Measurements from ENCODE around the gene CCSER1.

- TF ChIP-seq EZH2 (IDR thresholded peaks at IDR 0.05; ENCODE audit: borderline replicate concordance, insufficient read depth, low read length, poor library complexity, severe bottlenecking) (no peak), POLR2AphosphoS5 (IDR thresholded peaks at IDR 0.05) (no peak), EP300 (conservative IDR thresholded peaks at IDR 0.05; ENCODE audit: poor library complexity, severe bottlenecking) (no peak)
- TF ChIP-seq, protein P1, sequence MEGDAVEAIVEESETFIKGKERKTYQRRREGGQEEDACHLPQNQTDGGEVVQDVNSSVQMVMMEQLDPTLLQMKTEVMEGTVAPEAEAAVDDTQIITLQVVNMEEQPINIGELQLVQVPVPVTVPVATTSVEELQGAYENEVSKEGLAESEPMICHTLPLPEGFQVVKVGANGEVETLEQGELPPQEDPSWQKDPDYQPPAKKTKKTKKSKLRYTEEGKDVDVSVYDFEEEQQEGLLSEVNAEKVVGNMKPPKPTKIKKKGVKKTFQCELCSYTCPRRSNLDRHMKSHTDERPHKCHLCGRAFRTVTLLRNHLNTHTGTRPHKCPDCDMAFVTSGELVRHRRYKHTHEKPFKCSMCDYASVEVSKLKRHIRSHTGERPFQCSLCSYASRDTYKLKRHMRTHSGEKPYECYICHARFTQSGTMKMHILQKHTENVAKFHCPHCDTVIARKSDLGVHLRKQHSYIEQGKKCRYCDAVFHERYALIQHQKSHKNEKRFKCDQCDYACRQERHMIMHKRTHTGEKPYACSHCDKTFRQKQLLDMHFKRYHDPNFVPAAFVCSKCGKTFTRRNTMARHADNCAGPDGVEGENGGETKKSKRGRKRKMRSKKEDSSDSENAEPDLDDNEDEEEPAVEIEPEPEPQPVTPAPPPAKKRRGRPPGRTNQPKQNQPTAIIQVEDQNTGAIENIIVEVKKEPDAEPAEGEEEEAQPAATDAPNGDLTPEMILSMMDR (IDR thresholded peaks at IDR 0.05; ENCODE audit: poor library complexity, severe bottlenecking), result no peak
These were observed 706.5 kb downstream of the CCSER1 start for GRCh38 chr4:90833706-90834105.

Measured in neural cell (in vitro differentiated cells).